Esophagus muscularis mucosa (tissue), 4 donors: ENCODE data around the gene SDHB. TPM values are rescaled to one million over a fixed set of nuclear protein-coding genes. Genes with fewer than 3 reads are reported as not detected.
"Not testable (repeated sequence)": the region's sequence is repeated elsewhere in the genome, so short reads cannot be mapped to it uniquely, and the experiment has no call there.

Experiments
- DNase-seq: peaks from one replicate; pipeline ENCODE4 v3.0.0-alpha.2; 2017; ENCODE audit errors: extremely low spot score
- H3K27ac ChIP-seq, 4 donors: fragments of 200-600 bp; sonication (generic); replicated peaks in 1 of 4; 1 replicate in 3 of 4; 2 replicates in 1 of 4; pipeline ENCODE4 v1.5.1; 2016 to 2019; ENCODE audit warnings: mild to moderate bottlenecking in 1 of 4
- H3K27me3 ChIP-seq, 4 donors: fragments of 200-600 bp; sonication (generic); one replicate each; pipeline versions ENCODE4 v1.5.1 to v1.6.0; 2016 to 2019
- H3K36me3 ChIP-seq, 4 donors: fragments of 200-600 bp; sonication (generic); one replicate each; pipeline ENCODE4 v1.5.1; 2016 to 2019
- H3K4me1 ChIP-seq, 4 donors: fragments of 200-600 bp; sonication (generic); one replicate each; pipeline ENCODE4 v1.5.1; 2016 to 2019
- H3K4me3 ChIP-seq, 4 donors: fragments of 200-600 bp; sonication (generic); 1 replicate in 2 of 4; 2 replicates in 2 of 4; pipeline ENCODE4 v1.5.1; 2016 to 2019; ENCODE audit warnings: mild to moderate bottlenecking in 4 of 4, moderate library complexity in 1 of 4
- H3K9me3 ChIP-seq, 4 donors: fragments of 200-600 bp; sonication (generic); 1 replicate in 3 of 4; 2 replicates in 1 of 4; pipeline ENCODE4 v1.5.1; 2016 to 2019
- CTCF ChIP-seq, 3 experiments: fragments of 200-600 bp in 2 of 3; fragments of 450-650 bp in 1 of 3; sonication (generic) in 2 of 3; IDR thresholded peaks; one replicate each; pipeline ENCODE4 v1.5.1; 2017 to 2019; ENCODE audit warnings: antibody characterized with exemption in 3 of 3, mild to moderate bottlenecking in 2 of 3, moderate library complexity in 1 of 3
- EP300 ChIP-seq: sonication (generic); formaldehyde crosslinking; IDR thresholded peaks from one replicate; pipeline ENCODE4 v1.6.1; 2017; ENCODE audit warnings: antibody characterized with exemption
- POLR2A ChIP-seq: fragments of 450-650 bp; IDR thresholded peaks from one replicate; pipeline ENCODE4 v1.6.1; 2017; ENCODE audit warnings: antibody characterized with exemption, moderate library complexity, mild to moderate bottlenecking, low read depth
- POLR2AphosphoS5 ChIP-seq, 2 donors: sonication (generic); formaldehyde crosslinking; IDR thresholded peaks; one replicate each; pipeline ENCODE4 v1.6.1; 2017; ENCODE audit warnings: antibody characterized with exemption in 2 of 2
- WGBS: methylation state at CpG from one replicate; pipeline ENCODE4 v1.1.5; 2018; 5-methylcytosine and 5-hydroxymethylcytosine counted together
- intact Hi-C: fragments of 100-400 bp; cut with DNase I; formaldehyde crosslinking; loops from one replicate; pipeline ENCODE4 v1.15.1; 2023
- total RNA-seq, 4 donors: library from RNA; depleted of rRNA; stranded (reverse); fragments of >200 nt; gene quantifications; one replicate each; pipeline versions ENCODE4 v1.1.0 to v1.2.1, GENCODE V29; 2016

SDHB gene
- total RNA-seq, 4 donors from 2014 or later, result 95.4 to 129 (median 120) TPM

- DNase-seq, result no peak
- Histone ChIP-seq H3K36me3 (no peaks in the 10 kb centered on the region), H3K9me3 (peaks cover 0 to 11% (median 7%) of the 10 kb centered on the region in 4 donors), H3K4me1 (peaks cover 0 to 6% (median 2%) of the 10 kb centered on the region in 4 donors), H3K27me3 (no peaks in the 10 kb centered on the region), H3K27ac (no peak overlapping the region), H3K4me3 (no peak overlapping the region)
- 79% methylated on average over 3 of the region's 3 CpGs for WGBS
- intact Hi-C loops, result no loop called here
- TF ChIP-seq POLR2A (no peak), CTCF (IDR thresholded peaks at IDR 0.05) (no peak), POLR2AphosphoS5 (IDR thresholded peaks at IDR 0.05) (no peak), EP300 (no peak)
These were observed 13.2 kb upstream of the SDHB start for GRCh38 chr1:17067069-17067426.

- H3K4me3 ChIP-seq, result no peak overlapping the region
- no peak for DNase-seq
- intact Hi-C loops, result no loop called here
- 80% methylated on average over 11 of the region's 11 CpGs for WGBS
- peaks cover 0 to 11% (median 7%) of the 10 kb centered on the region in 4 donors for H3K9me3 ChIP-seq
- H3K27ac ChIP-seq, result no peak overlapping the region
- no peaks in the 10 kb centered on the region for H3K36me3 ChIP-seq
- H3K27me3 ChIP-seq, result no peaks in the 10 kb centered on the region
- TF ChIP-seq POLR2A, result no peak
- no peak for TF ChIP-seq POLR2AphosphoS5 (IDR thresholded peaks at IDR 0.05)
- TF ChIP-seq CTCF (IDR thresholded peaks at IDR 0.05), result no peak
- TF ChIP-seq EP300, result no peak
- peaks cover 0 to 6% (median 2%) of the 10 kb centered on the region in 4 donors for H3K4me1 ChIP-seq
These were observed 12.7 kb upstream of the SDHB start for GRCh38 chr1:17066361-17067068.

GRCh38 chr1:17065666-17066065, 11.8 kb upstream of the SDHB start:
- peaks cover 0 to 11% (median 7%) of the 10 kb centered on the region in 4 donors for H3K9me3 ChIP-seq
- no peaks in the 10 kb centered on the region for H3K36me3 ChIP-seq
- intact Hi-C loops, result no loop called here
- no peak overlapping the region for H3K4me3 ChIP-seq
- peaks cover 0 to 6% (median 2%) of the 10 kb centered on the region in 4 donors for H3K4me1 ChIP-seq
- H3K27me3 ChIP-seq, result no peaks in the 10 kb centered on the region
- WGBS, result 67% methylated on average over 7 of the region's 7 CpGs
- no peak overlapping the region for H3K27ac ChIP-seq
- DNase-seq, result no peak
- TF ChIP-seq CTCF (IDR thresholded peaks at IDR 0.05) (no peak), EP300 (no peak), POLR2A (no peak), POLR2AphosphoS5 (IDR thresholded peaks at IDR 0.05) (no peak)

GRCh38 chr1:17062751-17063150, 8.9 kb upstream of the SDHB start:
- H3K4me3 ChIP-seq, H3K36me3 ChIP-seq, H3K27ac ChIP-seq, DNase-seq, H3K4me1 ChIP-seq, H3K27me3 ChIP-seq, intact Hi-C loops: not testable (repeated sequence)
- H3K9me3 ChIP-seq, result peaks cover 0 to 11% (median 7%) of the 10 kb centered on the region in 4 donors
- WGBS, result 78% methylated on average over 7 of the region's 7 CpGs

GRCh38 chr1:17061892-17062291, 8.1 kb upstream of the SDHB start:
- intact Hi-C loops, result no loop called here
- DNase-seq, result no peak
- TF ChIP-seq CTCF (IDR thresholded peaks at IDR 0.05) (no peak), POLR2A (no peak), EP300 (no peak), POLR2AphosphoS5 (IDR thresholded peaks at IDR 0.05) (no peak)
- Histone ChIP-seq H3K27ac (no peak overlapping the region), H3K36me3 (no peaks in the 10 kb centered on the region), H3K4me1 (peaks cover 0 to 6% (median 2%) of the 10 kb centered on the region in 4 donors), H3K9me3 (peaks cover 0 to 11% (median 7%) of the 10 kb centered on the region in 4 donors), H3K4me3 (no peak overlapping the region), H3K27me3 (no peaks in the 10 kb centered on the region)
- 70% methylated on average over 2 of the region's 2 CpGs for WGBS
